22Rv1 (cell line): ENCODE measurements around the gene TRAPPC5.
A peak's percentile ranks its signal among the peaks of the same experiment; 100 is the strongest.

Source experiments
- H3K27ac ChIP-seq: fragments of 450-650 bp; 2 replicates; pipeline ENCODE4 v1.5.1; 2017
- CTCF ChIP-seq: fragments of 450-650 bp; IDR thresholded peaks from 2 replicates; pipeline ENCODE4 v1.5.1; 2017; ENCODE audit warnings: mild to moderate bottlenecking
- ZFX ChIP-seq: fragments of 450-650 bp; IDR thresholded peaks from 2 replicates; pipeline ENCODE4 v1.6.1; 2017; ENCODE audit warnings: antibody characterized with exemption, borderline replicate concordance

The TRAPPC5 gene

GRCh38 chr19:7680606-7681339 is at the start of gene TRAPPC5:
TRAPPC5 (plus strand) TSS chr19:7680833; CDS start chr19:7682254, 1,421 bp downstream.
- TF ChIP-seq ZFX (no peak), CTCF (peak; percentile 97)
- H3K27ac ChIP-seq: peak within 1 kb of the TSS; percentile 65

- no peak for TF ChIP-seq ZFX
- TF ChIP-seq CTCF: no peak
- no peak overlapping the region for H3K27ac ChIP-seq
These were observed 49.1 kb upstream of the TRAPPC5 start for GRCh38 chr19:7631577-7631976.

- H3K27ac ChIP-seq: no peak overlapping the region
- no peak for TF ChIP-seq CTCF
- no peak for TF ChIP-seq ZFX
These were observed 48.1 kb upstream of the TRAPPC5 start for GRCh38 chr19:7632340-7633203.

- TF ChIP-seq ZFX: no peak
- no peak within 1 kb of the TSS for H3K27ac ChIP-seq
These were observed 46.9 kb upstream of the TRAPPC5 start, which contains the start of gene PCP2 for GRCh38 chr19:7633698-7634097. PCP2 (minus strand) TSS chr19:7633719; CDS start chr19:7633457, 262 bp downstream.

- no peak overlapping the region; the same call in 1 of the 2 replicates for H3K27ac ChIP-seq
- TF ChIP-seq CTCF (no peak), ZFX (no peak)
These were observed 45.0 kb upstream of the TRAPPC5 start for GRCh38 chr19:7635670-7636069.

- H3K27ac ChIP-seq: peak overlapping the region; percentile 71
- no peak for TF ChIP-seq ZFX
- no peak for TF ChIP-seq CTCF
These were observed 44.3 kb upstream of the TRAPPC5 start for GRCh38 chr19:7636317-7636690.

- H3K27ac ChIP-seq: peak within 1 kb of the TSS; percentile 71
These were observed 43.8 kb upstream of the TRAPPC5 start, which contains the start of gene STXBP2 for GRCh38 chr19:7636691-7637373. STXBP2 (plus strand) TSS chr19:7637110; CDS start chr19:7637150, 40 bp downstream.

More at GRCh38 chr19:7636691-7637373, 43.8 kb upstream of the TRAPPC5 start, which contains the start of gene STXBP2:
- TF ChIP-seq CTCF (0 out of 2 replicates have a peak, but pooled peaks have one; percentile 22), ZFX (no peak)
